SHP77 (cell line): ENCODE results near the gene TRDMT1.
A peak's percentile ranks its signal among the peaks of the same experiment; 100 is the strongest.

Source experiments
- DNase-seq, 2 experiments: peaks; one replicate each; lab custom pipeline; 2025; lab: John Stamatoyannopoulos, UW

The TRDMT1 gene, protein sequence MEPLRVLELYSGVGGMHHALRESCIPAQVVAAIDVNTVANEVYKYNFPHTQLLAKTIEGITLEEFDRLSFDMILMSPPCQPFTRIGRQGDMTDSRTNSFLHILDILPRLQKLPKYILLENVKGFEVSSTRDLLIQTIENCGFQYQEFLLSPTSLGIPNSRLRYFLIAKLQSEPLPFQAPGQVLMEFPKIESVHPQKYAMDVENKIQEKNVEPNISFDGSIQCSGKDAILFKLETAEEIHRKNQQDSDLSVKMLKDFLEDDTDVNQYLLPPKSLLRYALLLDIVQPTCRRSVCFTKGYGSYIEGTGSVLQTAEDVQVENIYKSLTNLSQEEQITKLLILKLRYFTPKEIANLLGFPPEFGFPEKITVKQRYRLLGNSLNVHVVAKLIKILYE

DNA sequence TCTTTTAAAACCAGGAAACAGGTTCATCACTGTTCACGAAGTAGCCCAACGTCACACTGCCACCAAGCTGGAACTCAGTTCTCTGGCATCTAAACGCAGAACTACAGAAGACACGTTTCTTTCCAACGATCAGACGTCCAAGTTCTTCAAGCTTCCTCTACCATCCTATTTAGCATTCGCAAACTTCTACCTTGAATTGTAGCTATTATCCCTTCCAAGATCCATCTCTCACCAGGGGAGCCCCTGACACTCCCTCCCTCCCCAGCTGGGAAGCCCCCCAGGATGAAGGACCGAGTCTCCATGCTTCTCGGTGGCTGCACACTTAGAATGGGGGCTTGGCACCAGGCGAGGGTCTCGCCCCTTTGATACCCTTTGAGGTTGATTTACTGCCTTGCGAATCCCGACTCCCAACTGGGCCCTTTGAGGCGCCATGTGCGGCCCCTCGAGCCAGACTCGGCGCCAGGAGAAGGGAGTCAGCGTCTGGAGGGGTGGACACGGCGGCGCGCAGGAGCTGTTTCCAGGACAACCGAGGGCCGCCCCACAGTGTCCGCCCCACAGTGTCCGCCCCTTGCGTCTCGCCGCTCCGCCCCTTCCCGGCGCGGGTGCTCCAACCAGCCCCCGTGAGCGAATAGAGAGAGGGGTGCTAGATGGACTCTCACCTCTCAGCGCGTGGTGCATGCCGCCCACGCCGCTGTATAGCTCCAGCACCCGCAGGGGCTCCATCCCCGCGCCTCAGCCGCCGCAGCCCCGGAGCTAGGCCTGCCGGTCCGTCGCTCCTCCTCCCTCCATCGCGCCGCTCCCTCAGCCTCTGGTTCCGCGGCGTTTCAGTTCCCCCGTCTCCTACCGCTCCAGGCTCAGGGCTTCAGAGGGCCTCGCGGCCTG is at the start of gene TRDMT1:
TSS of gene TRDMT1 (minus strand) at position 761 of the 882 bp plus-strand sequence. CDS start at position 723, 38 bp downstream.
- DNase-seq: peak; percentile 71 to 77

DNA sequence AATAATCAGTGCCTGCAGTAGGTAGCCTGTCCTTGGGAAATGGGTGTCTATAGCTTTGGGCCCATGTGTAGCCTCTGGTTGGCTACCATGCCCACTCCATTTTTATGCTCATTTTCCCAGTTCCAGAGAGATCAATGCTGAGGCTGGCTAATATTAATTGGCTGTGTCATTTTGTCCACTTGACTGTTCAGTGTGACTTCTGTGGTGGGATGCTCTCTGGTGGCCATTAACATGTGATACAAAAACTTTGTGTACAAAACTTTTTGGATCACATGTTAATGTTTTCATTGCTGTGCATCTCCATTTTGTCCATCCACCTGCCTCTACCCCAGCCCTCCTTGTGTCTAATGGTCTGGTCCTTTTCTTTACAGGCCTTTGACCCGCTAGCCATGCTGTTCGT is 49.3 kb upstream of the TRDMT1 start:
- no peak for DNase-seq

DNA sequence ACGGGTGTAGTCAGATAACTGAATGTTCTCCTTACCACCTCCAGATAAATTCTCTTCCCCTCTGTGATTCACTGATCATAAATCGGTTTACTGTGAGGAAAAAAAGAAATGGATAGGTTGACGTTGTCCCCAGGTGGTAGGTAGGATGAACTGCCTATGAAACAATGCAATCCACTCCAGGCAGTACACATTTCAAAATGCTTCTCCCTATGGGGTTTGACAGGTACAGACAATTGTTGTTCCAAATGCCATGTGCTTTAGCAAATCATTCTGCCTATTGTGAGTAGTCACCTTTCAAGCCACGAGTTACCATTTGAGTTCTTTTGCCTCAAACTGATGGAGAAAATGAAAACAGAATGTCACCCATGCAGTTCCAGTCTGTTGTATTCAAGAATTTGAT is 48.3 kb upstream of the TRDMT1 start:
- DNase-seq: no peak

DNA sequence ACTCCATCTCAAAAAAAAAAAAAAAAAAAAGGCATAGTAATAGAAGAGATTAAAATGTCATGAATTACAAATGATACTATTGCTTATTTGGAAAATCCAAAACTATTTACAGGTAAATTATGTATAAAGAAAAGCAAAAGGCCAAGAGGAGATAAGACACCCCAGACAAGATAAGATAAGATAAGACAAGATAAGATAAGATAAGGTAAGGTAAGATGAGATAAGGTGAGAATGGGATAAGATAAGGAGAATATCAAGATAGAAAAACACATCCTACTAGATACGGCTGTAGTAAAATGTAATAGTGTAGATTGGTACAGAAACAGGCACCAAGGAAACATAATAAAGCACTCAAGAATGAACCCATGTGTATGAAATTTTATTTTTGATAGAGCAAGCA is 47.5 kb upstream of the TRDMT1 start:
- DNase-seq: no peak

DNA sequence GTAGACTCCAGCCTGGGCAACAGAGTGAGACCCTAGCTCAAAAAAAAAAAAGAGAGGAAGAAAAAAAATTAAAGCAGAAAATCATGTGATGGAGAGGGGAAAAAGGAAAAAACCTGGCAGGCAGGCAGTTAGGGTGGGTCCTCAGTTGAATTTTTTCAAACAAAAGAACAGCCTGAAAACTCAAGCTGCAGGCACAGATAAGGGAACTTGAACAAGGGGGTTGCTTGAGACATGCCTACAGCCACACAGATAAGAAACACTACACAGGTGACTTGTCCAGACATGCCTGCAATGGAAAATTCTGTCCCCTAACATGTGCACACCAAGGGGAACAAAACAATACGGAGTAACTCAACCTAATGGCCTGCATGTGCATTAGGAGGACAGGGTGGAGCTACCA is 45.7 kb upstream of the TRDMT1 start:
- DNase-seq: no peak

DNA sequence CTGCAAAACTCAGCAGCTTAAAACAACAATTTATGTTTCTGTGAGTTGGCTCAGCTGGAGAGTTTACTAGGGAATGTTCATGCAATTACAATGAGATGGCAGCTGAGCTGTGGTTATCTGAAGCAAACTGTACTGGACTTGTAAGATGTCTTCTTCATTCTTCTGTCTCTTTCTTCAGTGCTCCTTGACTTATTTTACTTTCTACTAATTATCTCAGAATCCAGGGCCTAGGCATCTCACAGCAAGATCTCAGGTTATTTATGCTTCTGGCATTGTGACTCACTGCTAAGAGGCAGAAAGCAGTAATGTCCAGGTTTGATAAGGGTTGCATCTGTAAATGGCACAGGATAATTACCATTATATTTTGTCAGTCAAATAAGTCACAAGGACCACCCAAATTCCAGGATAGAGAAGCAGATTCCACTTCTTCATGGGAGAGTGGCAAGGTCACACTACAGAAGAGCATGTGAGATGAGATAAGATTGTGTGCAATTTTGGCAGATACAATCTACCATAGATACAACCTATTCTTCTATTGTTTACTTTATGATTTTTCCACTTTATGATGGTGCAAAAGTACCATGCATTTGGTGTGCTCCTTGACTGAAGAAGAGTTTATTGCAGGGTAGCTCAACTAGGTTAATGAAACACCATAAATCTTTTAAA is 43.4 kb upstream of the TRDMT1 start:
- DNase-seq: no peak

DNA sequence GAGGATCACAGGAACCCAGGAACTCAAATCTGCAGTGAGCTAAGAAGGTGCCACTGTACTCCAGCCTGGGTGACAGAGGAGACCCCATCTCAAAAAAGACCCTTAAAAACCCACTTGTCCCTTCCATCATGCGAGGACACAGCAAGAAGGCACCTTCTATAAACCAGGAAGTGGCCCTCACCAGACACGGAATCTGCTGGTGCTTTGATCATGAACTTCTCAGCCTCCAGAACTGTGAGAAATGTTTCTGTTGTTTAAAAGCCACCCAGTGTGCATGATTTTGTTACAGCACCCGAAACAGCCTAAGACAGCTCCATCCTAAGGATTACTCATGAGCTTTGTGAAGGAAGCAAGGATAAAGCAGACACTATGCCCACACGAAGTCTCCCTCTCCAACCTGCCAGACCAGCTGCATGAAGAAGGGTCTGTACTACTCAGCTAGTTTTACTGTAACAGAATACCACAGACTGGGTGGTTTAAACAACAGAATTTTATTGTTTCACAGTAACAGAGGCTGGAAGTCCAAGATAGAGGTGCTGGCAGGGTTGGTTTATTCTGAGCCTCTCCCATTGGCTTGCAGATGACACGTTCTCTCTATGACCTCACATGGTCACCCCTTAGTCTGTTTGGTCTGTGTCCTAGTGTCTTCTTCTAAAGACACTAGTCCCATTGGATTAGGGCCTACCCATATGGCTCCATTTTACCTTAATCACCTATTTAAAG is 40.3 kb upstream of the TRDMT1 start:
- DNase-seq: no peak

DNA sequence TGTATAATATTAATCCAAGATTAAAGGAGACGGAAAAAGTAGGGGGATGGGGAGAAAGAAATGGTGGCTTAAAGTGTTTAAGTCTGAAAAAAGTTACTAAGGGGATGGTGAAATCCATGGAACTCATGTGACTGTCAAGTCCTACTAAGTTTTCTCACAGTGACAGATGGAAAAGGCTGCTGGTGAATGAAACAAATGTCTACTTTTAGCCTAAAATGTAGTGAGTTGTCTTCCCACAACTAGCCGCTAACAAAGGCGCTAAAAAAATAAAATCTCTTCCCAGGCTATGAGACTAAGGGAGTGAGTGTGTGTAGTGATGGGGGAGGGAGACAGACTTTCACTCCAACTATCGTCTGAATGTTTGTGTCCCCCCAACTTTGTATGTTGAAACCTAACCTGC is 39.1 kb upstream of the TRDMT1 start:
- no peak for DNase-seq

DNA sequence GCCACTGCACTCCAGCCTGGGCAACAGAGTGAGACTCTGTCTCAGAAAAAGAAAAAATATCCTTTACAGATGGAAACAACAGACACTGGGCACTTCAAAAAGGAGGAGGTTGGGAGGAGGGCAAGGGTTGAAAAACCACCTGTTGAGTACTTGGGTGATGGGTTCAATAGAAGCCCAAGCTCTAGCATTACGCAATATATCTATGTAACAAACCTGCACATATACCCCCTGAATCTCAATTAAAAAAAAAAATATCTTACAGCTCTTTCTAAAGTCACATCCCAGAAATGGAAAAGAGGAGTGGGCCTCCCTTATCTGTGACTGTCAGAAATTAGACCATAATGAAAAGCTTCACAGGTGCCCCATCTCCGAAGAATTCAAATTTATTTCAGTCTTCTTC is 38.6 kb upstream of the TRDMT1 start:
- DNase-seq: no peak

DNA sequence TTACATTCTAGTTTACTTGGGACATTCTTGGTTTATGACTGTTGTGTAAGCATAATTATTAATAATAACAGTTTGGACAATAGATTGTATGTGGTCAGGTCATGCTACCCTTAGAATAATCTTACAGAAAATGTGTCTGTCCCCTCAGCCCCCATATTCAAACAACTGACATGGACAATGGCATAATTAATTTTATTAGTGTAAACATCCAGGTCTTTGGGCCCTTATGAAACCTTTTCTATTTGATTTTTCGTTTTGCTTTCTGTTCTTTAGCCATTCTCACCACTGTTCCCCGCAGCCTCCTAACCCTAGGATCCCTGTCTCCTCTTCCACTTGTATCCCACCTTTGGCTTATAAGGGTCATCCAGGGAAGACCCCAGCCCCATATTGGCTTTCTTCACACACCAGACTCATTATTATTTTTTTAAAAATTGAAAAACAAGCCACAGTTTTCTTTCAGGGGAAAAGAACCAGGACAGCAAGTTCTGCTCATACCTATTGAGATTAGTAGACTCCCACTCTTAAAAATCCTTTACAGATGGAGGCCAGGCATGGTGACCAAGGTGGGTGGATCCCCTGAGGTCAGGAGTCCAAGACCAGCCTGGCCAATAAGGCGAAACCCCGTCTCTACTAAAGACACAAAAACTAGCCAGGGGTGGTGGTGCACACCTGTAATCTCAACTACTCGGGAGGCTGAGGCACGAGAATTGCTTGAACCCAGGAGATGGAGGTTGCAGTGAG is 38.0 kb upstream of the TRDMT1 start:
- DNase-seq: no peak

DNA sequence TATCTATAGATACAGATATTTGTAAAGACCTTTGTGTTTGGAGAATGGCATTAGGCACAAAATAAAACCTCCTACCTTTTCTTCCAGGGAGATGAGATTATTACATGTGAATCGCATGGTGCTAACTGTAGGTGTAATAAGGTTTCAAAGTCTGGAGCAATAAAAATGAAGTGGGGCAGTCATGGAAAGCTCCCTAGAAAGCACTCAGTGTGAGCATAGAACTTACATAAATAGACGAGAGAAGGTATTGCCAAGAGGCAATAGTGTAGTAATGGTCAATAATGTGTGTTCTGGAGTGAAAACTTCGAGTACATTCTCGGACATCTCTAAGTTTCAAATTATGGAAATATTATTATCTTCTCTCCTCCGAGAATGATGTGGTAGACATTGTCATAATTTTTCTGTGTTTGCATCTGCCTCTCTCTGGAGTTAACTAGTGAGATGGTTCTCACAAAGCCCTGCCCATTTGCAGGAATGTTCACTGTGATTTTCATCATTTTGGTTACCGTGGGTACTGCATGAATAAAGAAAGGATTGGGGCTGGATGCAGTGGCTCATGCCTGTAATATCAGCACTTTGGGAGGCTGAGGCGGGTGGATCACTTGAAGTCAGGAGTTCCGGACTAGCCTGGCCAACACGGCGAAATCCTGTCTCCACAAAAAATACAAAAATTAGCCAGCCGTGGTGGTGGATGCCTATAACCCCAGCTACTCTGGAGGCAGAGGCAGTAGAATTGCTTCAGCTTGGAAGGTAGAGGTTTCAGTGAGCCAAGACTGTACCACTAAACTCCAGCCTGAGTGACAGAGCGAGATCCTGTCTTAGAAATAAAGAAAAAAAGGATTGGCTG is 37.2 kb upstream of the TRDMT1 start:
- DNase-seq: no peak

DNA sequence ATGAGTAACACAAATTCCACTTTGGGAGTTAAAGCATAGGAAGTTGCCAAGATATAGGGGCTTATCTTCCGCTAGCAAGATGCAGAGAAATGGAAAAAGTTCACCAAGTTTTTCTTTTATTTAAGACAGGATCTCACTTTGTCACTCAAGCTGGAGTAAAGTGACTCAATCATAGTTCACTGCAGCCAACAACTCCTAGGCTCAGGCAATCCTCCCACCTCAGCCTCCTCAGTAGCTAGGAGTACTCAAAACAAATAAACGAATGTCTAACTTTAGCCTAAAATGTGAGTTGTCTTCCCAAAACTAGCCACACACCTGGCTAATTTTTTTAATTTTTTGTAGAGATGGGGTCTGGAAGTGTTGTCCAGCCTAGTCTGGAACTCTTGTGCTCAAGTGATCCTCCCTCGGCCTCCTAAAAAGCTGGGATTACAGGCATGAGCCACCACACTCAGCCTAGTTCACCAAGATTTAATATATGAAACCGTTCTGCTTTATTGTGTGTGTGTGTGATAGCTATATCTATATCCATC is 36.5 kb upstream of the TRDMT1 start:
- no peak for DNase-seq

DNA sequence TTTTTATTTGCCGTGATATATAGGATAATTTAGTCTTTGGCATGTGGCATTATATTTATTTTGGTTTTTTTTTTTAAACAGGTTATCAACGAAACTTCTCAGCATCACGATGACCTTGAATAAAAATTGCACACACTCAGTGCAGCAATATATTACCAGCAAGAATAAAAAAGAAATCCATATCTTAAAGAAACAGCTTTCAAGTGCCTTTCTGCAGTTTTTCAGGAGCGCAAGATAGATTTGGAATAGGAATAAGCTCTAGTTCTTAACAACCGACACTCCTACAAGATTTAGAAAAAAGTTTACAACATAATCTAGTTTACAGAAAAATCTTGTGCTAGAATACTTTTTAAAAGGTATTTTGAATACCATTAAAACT is 35.7 kb upstream of the TRDMT1 start:
- DNase-seq: no peak

DNA sequence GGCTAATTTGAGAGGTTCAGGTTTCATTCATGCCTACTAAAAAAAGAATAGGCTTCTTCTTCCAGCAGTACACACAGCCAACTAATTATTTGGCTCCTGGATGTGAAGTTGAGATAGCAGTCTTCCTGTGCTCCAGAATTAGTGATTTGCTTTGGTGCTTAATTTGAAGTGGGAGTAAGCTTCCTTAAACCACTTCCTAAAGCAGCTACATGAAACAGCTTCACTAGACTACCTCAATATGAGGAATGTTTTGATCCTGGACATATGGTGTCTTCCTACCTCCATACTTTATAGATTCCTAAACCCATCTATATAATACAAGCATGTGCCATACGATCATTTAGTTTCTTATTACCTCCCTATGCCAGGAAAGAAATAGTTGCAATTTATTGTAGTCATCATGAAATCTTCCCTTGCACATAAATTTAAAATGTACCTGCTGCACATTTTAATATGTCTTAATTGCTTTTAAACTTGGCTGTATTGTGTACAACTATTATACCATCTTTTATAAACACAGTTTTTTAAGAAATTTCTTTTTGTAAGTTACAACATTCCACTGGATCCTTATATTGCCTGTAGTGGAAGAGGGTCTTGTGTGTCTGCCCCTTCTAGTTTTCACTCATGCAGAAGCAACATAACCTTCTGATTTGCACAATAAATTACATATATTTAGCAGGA is 35.1 kb upstream of the TRDMT1 start:
- no peak for DNase-seq

DNA sequence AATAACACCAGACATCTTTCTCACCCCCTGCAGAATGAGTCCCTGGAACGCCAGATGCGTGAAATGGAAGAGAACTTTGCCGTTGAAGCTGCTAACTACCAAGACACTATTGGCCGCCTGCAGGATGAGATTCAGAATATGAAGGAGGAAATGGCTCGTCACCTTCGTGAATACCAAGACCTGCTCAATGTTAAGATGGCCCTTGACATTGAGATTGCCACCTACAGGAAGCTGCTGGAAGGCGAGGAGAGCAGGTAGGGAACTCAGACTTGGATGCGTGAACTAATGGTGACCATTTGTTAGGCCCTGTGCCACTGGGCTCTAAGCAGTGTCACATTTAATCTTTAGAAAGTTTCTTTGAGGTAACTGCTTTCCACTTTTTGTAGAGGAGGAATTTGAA is 33.7 kb upstream of the TRDMT1 start:
- no peak for DNase-seq

DNA sequence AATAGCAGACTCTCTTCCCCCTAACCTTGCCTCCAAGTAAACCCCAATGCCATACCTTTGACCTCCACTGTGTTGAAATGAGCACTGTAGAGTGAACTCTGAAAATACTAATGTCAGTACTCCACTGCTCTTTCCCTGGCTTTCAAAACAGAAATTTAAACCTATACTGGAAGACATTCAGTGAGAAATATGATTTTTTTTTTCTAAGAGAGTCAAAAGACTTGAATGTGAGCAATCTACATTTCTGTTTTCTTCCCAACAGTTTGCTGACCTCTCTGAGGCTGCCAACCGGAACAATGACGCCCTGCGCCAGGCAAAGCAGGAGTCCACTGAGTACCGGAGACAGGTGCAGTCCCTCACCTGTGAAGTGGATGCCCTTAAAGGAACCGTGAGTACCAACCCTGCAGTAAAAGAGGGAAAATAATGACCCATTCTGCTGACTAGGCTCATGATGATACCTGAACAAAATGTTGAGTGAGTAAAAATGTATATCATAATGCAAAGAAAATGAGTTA is 33.0 kb upstream of the TRDMT1 start:
- DNase-seq: no peak

DNA sequence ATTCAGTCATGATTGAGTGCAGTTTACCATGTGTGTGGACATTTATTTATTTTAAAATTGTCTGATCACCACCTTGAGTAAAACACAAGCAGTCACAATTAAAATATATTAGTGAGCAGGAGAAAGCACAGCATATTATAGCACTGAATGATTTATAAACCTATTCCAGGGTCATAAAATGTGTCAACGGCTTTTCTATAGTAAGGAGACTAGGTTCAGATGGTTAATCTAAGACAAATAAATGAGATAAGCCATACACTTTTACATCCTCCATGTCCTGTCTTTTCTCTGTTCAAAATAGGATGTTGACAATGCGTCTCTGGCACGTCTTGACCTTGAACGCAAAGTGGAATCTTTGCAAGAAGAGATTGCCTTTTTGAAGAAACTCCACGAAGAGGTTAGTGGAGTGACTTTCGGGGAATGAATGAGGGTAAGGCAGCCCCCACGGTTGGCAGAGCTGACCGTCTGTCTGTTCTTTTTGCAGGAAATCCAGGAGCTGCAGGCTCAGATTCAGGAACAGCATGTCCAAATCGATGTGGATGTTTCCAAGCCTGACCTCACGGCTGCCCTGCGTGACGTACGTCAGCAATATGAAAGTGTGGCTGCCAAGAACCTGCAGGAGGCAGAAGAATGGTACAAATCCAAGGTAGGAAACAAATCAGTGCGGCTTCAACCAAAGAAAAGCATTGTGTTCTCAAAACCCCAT is 32.0 kb upstream of the TRDMT1 start:
- no peak for DNase-seq

DNA sequence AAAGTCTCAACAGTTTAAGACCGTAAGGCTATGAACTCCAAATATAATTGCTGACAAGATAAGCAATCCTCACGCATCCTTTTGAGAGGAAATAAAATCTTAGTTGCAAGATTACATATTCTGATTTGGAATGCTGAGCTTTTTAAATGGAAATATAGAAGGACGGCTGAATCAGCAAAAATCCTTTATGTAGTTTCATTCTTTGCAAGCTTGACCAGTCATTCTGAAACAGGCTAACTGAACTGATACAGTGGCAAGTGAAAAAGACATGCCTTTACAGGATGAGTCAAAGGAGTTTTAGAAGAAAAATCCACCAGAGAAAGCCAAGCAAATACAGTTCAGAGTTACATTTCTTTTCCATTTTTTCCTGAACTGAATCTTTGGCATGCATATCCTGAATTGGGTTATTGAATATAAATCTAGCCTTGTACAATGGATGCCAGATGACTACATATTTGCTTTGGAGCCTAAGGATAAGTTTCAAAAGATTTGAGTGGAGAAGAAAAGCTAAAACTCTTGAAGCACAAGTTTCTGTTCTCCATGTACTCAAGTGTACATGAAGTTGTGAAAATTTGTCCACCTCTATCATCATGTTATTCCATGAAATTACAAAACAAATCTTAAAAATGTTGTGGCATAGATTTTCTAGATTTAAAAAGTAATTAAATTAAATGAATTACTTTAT is 30.9 kb upstream of the TRDMT1 start:
- no peak for DNase-seq
